ENCODE data around the gene KCNG2. TPM values are rescaled to one million over a fixed set of nuclear protein-coding genes. Genes with fewer than 3 reads are reported as not detected.
A peak's percentile ranks its signal among the peaks of the same experiment; 100 is the strongest.

The KCNG2 gene
- polyA plus RNA-seq, 1 of the 3 experiments (the other 2 are of a cell fraction): not detected

DNA sequence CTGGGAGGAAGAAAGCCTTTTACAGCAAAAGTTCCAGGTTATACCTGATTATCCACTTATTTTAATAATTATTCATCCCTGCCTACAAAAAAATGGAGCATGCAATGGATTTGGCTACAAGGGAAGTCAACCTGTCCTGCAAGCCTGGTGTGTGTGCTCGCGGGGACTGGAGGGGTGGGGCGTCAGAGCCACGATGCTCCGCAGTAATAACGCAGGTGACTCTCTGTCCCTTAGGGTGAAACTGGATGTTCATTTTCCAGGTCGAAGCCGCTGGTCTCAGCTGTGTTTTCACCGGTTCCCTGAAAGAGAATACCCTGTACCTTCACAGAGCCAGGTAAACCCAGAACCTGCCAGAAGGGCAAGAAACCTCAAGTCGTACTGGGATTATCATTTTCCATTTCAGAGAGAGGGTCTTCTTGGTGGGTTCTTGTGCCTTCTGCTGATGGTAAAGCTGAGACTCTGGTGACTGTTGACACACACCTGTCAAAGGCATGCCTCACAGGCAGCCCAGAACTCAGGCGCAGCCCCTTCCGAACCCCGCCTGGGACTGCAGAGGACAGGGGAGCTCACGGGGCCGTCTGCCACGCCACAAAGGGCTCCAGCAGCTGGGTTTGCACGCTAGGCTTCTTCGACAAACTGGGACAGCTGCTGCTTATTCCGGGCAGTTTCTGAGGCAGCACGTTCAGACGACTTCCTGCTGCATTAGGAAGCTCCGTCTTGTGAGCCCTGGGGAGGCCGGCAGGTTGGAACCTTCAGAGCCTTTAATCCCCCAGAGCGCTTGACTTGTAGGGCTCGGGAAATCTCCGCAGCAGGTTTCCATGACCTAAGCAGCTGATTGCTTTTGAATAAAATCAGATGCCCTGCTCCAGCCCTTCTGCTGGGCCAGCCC, 58.6 kb downstream of the KCNG2 start:
- Histone ChIP-seq H3K4me2 (0 out of 2 replicates have a peak overlapping the region, but pooled peaks have one; percentile 24), H3K4me1 (ENCODE audit: control insufficient read depth in 1 of 2, insufficient read depth in 2 of 2, low read depth in 1 of 2, low read length in 1 of 2) (peaks cover 0 to 2% of the 10 kb centered on the region in 2 experiments; a peak in 1 of 4 replicates), H3K9ac (no peak overlapping the region), H3K79me2 (ENCODE audit: insufficient read depth) (no peaks in the 10 kb centered on the region), H3K9me3 (no peaks in the 10 kb centered on the region), H3K9me2 (no peaks in the 10 kb centered on the region), H2AFZ (ENCODE audit: low read depth) (no peak overlapping the region), H3F3A (replicated peaks; ENCODE audit: insufficient read depth) (no peaks in the 10 kb centered on the region), H3K27me3 (ENCODE audit: insufficient read depth) (peaks cover 55% of the 10 kb centered on the region), H3K27ac (ENCODE audit: low read depth in 2 of 2, low read length in 1 of 2) (no peak overlapping the region), H3K4me3 (ENCODE audit: low read depth in 2 of 2, low read length in 1 of 2) (no peak overlapping the region), H4K20me1 (ENCODE audit: insufficient read depth) (no peaks in the 10 kb centered on the region), H3K36me3 (replicated peaks in 1 of 2; ENCODE audit: control insufficient read depth in 1 of 2, insufficient read depth in 2 of 2, low read length in 1 of 2) (no peaks in the 10 kb centered on the region)
- DNase-seq: peak; percentile 46
- TF ChIP-seq EP300 (IDR thresholded peaks at IDR 0.05; ENCODE audit: borderline replicate concordance in 1 of 2, low read depth in 1 of 2, low read length in 1 of 2) (no peak), RXRA (IDR thresholded peaks at IDR 0.05; ENCODE audit: borderline replicate concordance, low read depth) (no peak), TCF12 (IDR thresholded peaks at IDR 0.05) (no peak), FOXJ3 (CRISPR knock-in tag; IDR thresholded peaks at IDR 0.05) (no peak), NFIC (IDR thresholded peaks at IDR 0.05; ENCODE audit: borderline replicate concordance) (no peak), POLR2AphosphoS5 (IDR thresholded peaks at IDR 0.05; ENCODE audit: low read depth, low read length) (no peak), EZH2phosphoT487 (IDR thresholded peaks at IDR 0.05; ENCODE audit: borderline replicate concordance, low read depth) (no peak), CHD2 (IDR thresholded peaks at IDR 0.05; ENCODE audit: low read length, partially characterized antibody) (no peak), MEF2A (IDR thresholded peaks at IDR 0.05; ENCODE audit: borderline replicate concordance, low read depth) (no peak), YY1 (IDR thresholded peaks at IDR 0.05; ENCODE audit: low read depth) (no peak), FOSL2 (IDR thresholded peaks at IDR 0.05; ENCODE audit: borderline replicate concordance, low read depth) (no peak), NRF1 (IDR thresholded peaks at IDR 0.05; ENCODE audit: low read depth, low read length) (no peak), MXI1 (IDR thresholded peaks at IDR 0.05; ENCODE audit: low read depth, low read length) (no peak)
- TF ChIP-seq, protein P1, sequence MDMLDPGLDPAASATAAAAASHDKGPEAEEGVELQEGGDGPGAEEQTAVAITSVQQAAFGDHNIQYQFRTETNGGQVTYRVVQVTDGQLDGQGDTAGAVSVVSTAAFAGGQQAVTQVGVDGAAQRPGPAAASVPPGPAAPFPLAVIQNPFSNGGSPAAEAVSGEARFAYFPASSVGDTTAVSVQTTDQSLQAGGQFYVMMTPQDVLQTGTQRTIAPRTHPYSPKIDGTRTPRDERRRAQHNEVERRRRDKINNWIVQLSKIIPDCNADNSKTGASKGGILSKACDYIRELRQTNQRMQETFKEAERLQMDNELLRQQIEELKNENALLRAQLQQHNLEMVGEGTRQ (IDR thresholded peaks at IDR 0.05; ENCODE audit: borderline replicate concordance, low read depth, low read length): no peak
- ChIA-PET CTCF (no interaction called here), POLR2A (interaction anchor here (1.1 kb wide), 1 partner anchor 14 kb away, joined by 3 read pairs; no protein-coding TSS in a partner anchor)
- 10% methylated on average over 18 of the region's 26 CpGs for WGBS (ENCODE audit: low lambda C conversion rate)

DNA sequence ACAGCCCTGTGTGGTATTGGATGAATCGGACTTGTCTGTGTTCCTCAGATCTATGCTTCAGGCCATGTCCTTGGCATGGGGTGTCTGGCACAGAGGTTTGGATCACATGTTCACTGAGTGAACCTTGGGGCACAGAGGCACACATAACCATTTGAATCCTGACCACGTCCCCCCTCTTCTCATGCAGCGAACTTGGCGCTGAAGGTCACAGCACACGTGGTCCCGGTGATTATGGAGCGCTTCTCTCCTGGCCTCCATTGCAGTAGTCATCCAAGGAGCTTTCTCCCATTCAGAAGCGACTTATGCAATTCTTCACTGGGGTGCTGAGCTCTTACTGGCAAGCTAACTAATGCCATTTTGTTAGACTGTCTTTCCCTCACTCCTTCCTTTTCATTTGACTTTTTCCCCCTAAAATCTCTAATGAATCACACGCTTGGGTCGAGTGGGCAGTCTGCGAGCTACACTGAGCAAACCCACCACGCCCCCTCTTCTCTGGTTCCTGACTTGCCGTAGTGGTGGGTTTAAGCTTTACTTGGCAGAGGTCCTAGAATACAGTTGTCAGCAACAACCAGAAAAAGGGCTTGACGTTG, 59.4 kb downstream of the KCNG2 start:
- Histone ChIP-seq H4K20me1 (ENCODE audit: insufficient read depth) (no peaks in the 10 kb centered on the region), H3K9me3 (no peaks in the 10 kb centered on the region), H3F3A (replicated peaks; ENCODE audit: insufficient read depth) (no peaks in the 10 kb centered on the region), H3K79me2 (ENCODE audit: insufficient read depth) (no peaks in the 10 kb centered on the region), H3K27me3 (ENCODE audit: insufficient read depth) (peaks cover 47% of the 10 kb centered on the region), H3K9ac (no peak overlapping the region), H3K27ac (ENCODE audit: low read depth in 2 of 2, low read length in 1 of 2) (no peak overlapping the region), H3K4me3 (ENCODE audit: low read depth in 2 of 2, low read length in 1 of 2) (no peak overlapping the region), H3K4me1 (ENCODE audit: control insufficient read depth in 1 of 2, insufficient read depth in 2 of 2, low read depth in 1 of 2, low read length in 1 of 2) (peaks cover 0 to 2% of the 10 kb centered on the region in 2 experiments; a peak in 1 of 4 replicates), H2AFZ (ENCODE audit: low read depth) (no peak overlapping the region), H3K9me2 (no peaks in the 10 kb centered on the region), H3K36me3 (replicated peaks in 1 of 2; ENCODE audit: control insufficient read depth in 1 of 2, insufficient read depth in 2 of 2, low read length in 1 of 2) (no peaks in the 10 kb centered on the region), H3K4me2 (no peak overlapping the region)
- ChIA-PET POLR2A (interaction anchor here (1.1 kb wide), 1 partner anchor 13 kb away, joined by 3 read pairs; no protein-coding TSS in a partner anchor), CTCF (interaction anchor here (1.6 kb wide), 1 partner anchor 10 kb away, joined by 4 read pairs; no protein-coding TSS in a partner anchor)
- 10% methylated on average over 12 of the region's 14 CpGs for WGBS (ENCODE audit: low lambda C conversion rate)
- TF ChIP-seq RXRA (IDR thresholded peaks at IDR 0.05; ENCODE audit: borderline replicate concordance, low read depth) (no peak), SMC3 (IDR thresholded peaks at IDR 0.05; ENCODE audit: low read depth, low read length) (no peak), SIN3A (IDR thresholded peaks at IDR 0.05; ENCODE audit: borderline replicate concordance, low read depth, low read length) (no peak), POLR2AphosphoS5 (IDR thresholded peaks at IDR 0.05; ENCODE audit: low read depth, low read length) (no peak), MXI1 (IDR thresholded peaks at IDR 0.05; ENCODE audit: low read depth, low read length) (no peak), EZH2phosphoT487 (IDR thresholded peaks at IDR 0.05; ENCODE audit: borderline replicate concordance, low read depth) (no peak), FOXJ3 (CRISPR knock-in tag; IDR thresholded peaks at IDR 0.05) (no peak), TCF12 (IDR thresholded peaks at IDR 0.05) (no peak), NRF1 (IDR thresholded peaks at IDR 0.05; ENCODE audit: low read depth, low read length) (no peak), CHD2 (IDR thresholded peaks at IDR 0.05; ENCODE audit: low read length, partially characterized antibody) (no peak), YY1 (IDR thresholded peaks at IDR 0.05; ENCODE audit: low read depth) (no peak)
- TF ChIP-seq, protein P2, sequence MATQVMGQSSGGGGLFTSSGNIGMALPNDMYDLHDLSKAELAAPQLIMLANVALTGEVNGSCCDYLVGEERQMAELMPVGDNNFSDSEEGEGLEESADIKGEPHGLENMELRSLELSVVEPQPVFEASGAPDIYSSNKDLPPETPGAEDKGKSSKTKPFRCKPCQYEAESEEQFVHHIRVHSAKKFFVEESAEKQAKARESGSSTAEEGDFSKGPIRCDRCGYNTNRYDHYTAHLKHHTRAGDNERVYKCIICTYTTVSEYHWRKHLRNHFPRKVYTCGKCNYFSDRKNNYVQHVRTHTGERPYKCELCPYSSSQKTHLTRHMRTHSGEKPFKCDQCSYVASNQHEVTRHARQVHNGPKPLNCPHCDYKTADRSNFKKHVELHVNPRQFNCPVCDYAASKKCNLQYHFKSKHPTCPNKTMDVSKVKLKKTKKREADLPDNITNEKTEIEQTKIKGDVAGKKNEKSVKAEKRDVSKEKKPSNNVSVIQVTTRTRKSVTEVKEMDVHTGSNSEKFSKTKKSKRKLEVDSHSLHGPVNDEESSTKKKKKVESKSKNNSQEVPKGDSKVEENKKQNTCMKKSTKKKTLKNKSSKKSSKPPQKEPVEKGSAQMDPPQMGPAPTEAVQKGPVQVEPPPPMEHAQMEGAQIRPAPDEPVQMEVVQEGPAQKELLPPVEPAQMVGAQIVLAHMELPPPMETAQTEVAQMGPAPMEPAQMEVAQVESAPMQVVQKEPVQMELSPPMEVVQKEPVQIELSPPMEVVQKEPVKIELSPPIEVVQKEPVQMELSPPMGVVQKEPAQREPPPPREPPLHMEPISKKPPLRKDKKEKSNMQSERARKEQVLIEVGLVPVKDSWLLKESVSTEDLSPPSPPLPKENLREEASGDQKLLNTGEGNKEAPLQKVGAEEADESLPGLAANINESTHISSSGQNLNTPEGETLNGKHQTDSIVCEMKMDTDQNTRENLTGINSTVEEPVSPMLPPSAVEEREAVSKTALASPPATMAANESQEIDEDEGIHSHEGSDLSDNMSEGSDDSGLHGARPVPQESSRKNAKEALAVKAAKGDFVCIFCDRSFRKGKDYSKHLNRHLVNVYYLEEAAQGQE (IDR thresholded peaks at IDR 0.05; ENCODE audit: low read depth, low read length): no peak
- TF ChIP-seq, protein P1 (IDR thresholded peaks at IDR 0.05; ENCODE audit: borderline replicate concordance, low read depth, low read length): no peak
- peak; percentile 59 for DNase-seq

Data from SK-N-SH (cell line).